ENCODE data around the gene XPNPEP1. TPM values are rescaled to one million over a fixed set of nuclear protein-coding genes. Genes with fewer than 3 reads are reported as not detected.

The XPNPEP1 gene
- total RNA-seq, 3 donors from 2014 or later (not counting 1 experiment from before 2014, with no cell fraction given), result 102 to 118 (median 106) TPM

DNA sequence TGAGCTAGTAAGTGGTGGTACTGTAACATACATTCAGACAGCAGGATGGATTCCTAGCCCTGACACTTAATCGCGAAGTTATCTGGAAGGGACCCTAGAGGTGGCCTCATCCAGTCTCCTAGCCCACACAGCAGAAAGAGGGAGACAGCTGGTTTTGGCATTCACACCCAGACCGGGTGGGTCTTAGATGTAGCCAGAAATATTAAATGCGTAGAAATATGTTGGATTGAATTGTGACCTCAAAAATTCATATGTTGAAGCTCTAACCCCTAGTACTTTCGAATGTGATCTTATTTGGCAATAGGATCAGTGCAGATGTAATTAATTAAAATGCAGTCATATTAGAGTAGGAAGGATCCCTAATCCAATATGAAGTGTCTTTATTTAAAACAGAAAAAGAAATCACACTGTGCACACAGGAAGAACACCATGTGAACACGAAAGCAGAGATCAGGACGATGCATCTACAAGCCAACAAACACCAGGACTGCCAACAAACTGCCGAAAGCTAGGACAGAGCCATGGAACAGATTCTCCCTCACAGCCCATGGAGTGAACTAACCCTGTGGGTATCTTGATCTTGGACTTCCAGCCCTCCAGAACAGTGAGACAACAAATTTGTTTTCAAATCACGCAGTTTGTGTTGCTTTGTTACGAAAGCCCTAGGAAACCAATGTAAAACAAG lies 2.9 kb upstream of the XPNPEP1 start:
- Mint-ChIP-seq H3K4me1 (peaks cover 26 to 28% of the 10 kb centered on the region in 2 donors), H3K36me3 (no peaks in the 10 kb centered on the region), H3K9me3 (no peaks in the 10 kb centered on the region), H3K27ac (no peak overlapping the region), H3K4me3 (no peak overlapping the region), H3K27me3 (ENCODE audit: low read depth in 2 of 2) (no peaks in the 10 kb centered on the region)
- 97% methylated on average over 10 of the region's 10 CpGs for WGBS (ENCODE audit: insufficient coverage)
- TF ChIP-seq, protein P1, sequence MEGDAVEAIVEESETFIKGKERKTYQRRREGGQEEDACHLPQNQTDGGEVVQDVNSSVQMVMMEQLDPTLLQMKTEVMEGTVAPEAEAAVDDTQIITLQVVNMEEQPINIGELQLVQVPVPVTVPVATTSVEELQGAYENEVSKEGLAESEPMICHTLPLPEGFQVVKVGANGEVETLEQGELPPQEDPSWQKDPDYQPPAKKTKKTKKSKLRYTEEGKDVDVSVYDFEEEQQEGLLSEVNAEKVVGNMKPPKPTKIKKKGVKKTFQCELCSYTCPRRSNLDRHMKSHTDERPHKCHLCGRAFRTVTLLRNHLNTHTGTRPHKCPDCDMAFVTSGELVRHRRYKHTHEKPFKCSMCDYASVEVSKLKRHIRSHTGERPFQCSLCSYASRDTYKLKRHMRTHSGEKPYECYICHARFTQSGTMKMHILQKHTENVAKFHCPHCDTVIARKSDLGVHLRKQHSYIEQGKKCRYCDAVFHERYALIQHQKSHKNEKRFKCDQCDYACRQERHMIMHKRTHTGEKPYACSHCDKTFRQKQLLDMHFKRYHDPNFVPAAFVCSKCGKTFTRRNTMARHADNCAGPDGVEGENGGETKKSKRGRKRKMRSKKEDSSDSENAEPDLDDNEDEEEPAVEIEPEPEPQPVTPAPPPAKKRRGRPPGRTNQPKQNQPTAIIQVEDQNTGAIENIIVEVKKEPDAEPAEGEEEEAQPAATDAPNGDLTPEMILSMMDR (IDR thresholded peaks at IDR 0.05), result no peak
- no peaks in the 10 kb centered on the region for H3K36me3 ChIP-seq (ENCODE audit: control insufficient read depth, insufficient read depth, low read length)
- ATAC-seq (no peak), DNase-seq (no peak)
- peaks cover 26% of the 10 kb centered on the region for H3K4me1 ChIP-seq (ENCODE audit: control insufficient read depth, insufficient read depth, low read length)
- H3K9me3 ChIP-seq (ENCODE audit: control insufficient read depth, insufficient read depth, low read length), result no peaks in the 10 kb centered on the region
- H3K27me3 ChIP-seq (ENCODE audit: control insufficient read depth, insufficient read depth, low read length), result no peaks in the 10 kb centered on the region
- intact Hi-C loops (cut with micrococcal nuclease), result no loop called here
- no peak overlapping the region for H3K4me3 ChIP-seq (ENCODE audit: low read length)
- H3K27ac ChIP-seq (ENCODE audit: low read length), result no peak overlapping the region

DNA sequence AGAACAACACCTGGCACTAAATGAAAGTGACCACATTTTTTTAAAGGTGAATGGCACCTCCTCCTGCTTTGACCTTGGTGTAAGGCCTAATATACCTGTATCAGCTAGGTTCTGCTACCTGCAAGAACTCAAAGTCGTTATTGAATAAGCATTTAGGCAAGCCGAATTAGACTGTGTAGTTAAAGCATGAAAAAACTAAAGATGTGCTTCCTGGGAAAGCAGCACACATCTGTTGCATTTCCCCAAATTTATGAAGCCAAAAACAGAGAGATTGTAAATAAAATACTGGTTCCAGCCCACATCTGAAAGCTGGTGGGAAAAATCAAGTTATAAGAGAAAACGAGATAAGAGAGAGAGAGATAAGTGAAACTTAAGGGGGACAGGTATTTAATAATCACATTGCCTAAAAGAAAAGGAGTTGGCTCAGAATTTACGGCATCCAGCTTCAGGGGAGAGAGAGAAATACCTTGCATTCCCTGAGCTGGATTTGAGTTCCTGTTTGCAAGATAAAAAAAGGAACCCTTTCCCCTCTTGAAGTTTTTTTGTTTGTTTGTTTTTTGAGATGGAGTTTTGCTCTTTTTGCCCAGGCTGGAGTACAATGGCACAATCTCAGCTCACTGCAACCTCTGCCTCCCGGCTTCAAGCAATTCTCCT lies 1.8 kb upstream of the XPNPEP1 start:
- intact Hi-C loops (cut with micrococcal nuclease), result loop anchor here (5.0 kb wide), 3 partner anchors 38 to 152 kb away; partner anchors contain the start of gene ADD3
- no peak overlapping the region for H3K4me3 Mint-ChIP-seq
- no peaks in the 10 kb centered on the region for H3K27me3 ChIP-seq (ENCODE audit: control insufficient read depth, insufficient read depth, low read length)

DNA sequence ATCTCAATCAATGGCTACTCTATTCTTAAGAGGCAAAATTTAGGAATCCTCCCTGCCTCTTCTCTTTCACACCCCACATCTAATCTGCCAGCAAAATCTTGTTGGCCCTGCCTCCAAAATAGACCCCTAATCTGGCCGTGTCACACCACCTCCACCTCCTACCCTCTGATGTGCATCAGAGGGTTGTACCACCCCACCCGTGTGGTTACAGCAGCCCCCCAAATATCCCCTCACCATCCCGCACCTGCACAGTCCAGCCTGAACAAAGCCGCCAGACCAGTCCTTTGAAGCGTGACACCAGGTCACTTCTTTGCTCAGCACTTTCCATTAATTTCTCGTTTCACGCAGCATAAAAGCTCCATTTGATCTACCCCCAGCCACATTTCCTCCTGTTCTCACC lies 776 bp upstream of the XPNPEP1 start:
- 72% methylated on average over 7 of the region's 7 CpGs for WGBS (ENCODE audit: insufficient coverage)
- Histone ChIP-seq H3K4me3 (ENCODE audit: low read length) (no peak overlapping the region), H3K27ac (ENCODE audit: low read length) (no peak overlapping the region), H3K27me3 (ENCODE audit: control insufficient read depth, insufficient read depth, low read length) (no peaks in the 10 kb centered on the region), H3K4me1 (ENCODE audit: control insufficient read depth, insufficient read depth, low read length) (peaks cover 41% of the 10 kb centered on the region), H3K36me3 (ENCODE audit: control insufficient read depth, insufficient read depth, low read length) (no peaks in the 10 kb centered on the region), H3K9me3 (ENCODE audit: control insufficient read depth, insufficient read depth, low read length) (no peaks in the 10 kb centered on the region)
- ATAC-seq, result no peak
- Mint-ChIP-seq H3K36me3 (no peaks in the 10 kb centered on the region), H3K27ac (peak overlapping the region; percentile 80 to 89), H3K9me3 (no peaks in the 10 kb centered on the region), H3K4me1 (peaks cover 47 to 49% of the 10 kb centered on the region in 2 donors), H3K4me3 (peak overlapping the region; percentile 78), H3K27me3 (ENCODE audit: low read depth in 2 of 2) (no peaks in the 10 kb centered on the region)
- intact Hi-C loops (cut with micrococcal nuclease), result loop anchor here (5.0 kb wide), 3 partner anchors 37 to 153 kb away; partner anchors contain the start of gene ADD3
- no peak for DNase-seq
- TF ChIP-seq, protein P1 (IDR thresholded peaks at IDR 0.05), result no peak

More for the DNA sequence above, 1.8 kb upstream of the XPNPEP1 start:
- H3K36me3 ChIP-seq (ENCODE audit: control insufficient read depth, insufficient read depth, low read length), result no peaks in the 10 kb centered on the region
- ATAC-seq, result no peak
- no peak overlapping the region for H3K4me3 ChIP-seq (ENCODE audit: low read length)
- H3K9me3 ChIP-seq (ENCODE audit: control insufficient read depth, insufficient read depth, low read length), result no peaks in the 10 kb centered on the region
- Mint-ChIP-seq H3K27me3 (ENCODE audit: low read depth in 2 of 2) (no peaks in the 10 kb centered on the region), H3K36me3 (no peaks in the 10 kb centered on the region), H3K9me3 (no peaks in the 10 kb centered on the region), H3K4me1 (peaks cover 37 to 39% of the 10 kb centered on the region in 2 donors), H3K27ac (peak overlapping the region; percentile 80 to 89)
- TF ChIP-seq, protein P1 (IDR thresholded peaks at IDR 0.05), result no peak
- WGBS (ENCODE audit: insufficient coverage), result 89% methylated on average over 5 of the region's 5 CpGs
- no peak overlapping the region for H3K27ac ChIP-seq (ENCODE audit: low read length)
- H3K4me1 ChIP-seq (ENCODE audit: control insufficient read depth, insufficient read depth, low read length), result peaks cover 34% of the 10 kb centered on the region
- no peak for DNase-seq

All from natural killer cell (primary cell).